SK-N-SH (cell line): ENCODE measurements around the gene ADGRG7. TPM values are rescaled to one million over a fixed set of nuclear protein-coding genes. Genes with fewer than 3 reads are reported as not detected.

ENCODE experiments used
- CTCF ChIA-PET: fragments of 300-600, 350-600 bp; formaldehyde crosslinking; extraction: SDS; loops from one replicate; lab custom pipeline; 2021; lab: Yijun Ruan, JAX
- POLR2A ChIA-PET: fragments of 350-600 bp; sonication (Branson Sonifier 250); formaldehyde crosslinking; extraction: SDS; loops from one replicate; lab custom pipeline; 2020; ENCODE audit warnings: antibody characterized with exemption, inconsistent platforms; lab: Yijun Ruan, JAX
- DNase-seq: peaks from one replicate; pipeline ENCODE4 v3.0.0; 2012
- H2AFZ ChIP-seq: fragments of 200-600 bp; sonication (generic); 2 replicates; pipeline ENCODE4 v1.8.1; 2016; ENCODE audit warnings: antibody characterized with exemption, mild to moderate bottlenecking, low read depth
- H3F3A ChIP-seq: fragments of 200-600 bp; sonication (generic); replicated peaks from 2 replicates; pipeline ENCODE3; 2016; ENCODE audit warnings: antibody characterized with exemption, mild to moderate bottlenecking; ENCODE audit not compliant: insufficient read depth
- H3K27ac ChIP-seq, 2 experiments: fragments of 200-500 bp in 1 of 2; fragments of 200-600 bp in 1 of 2; sonication (Bioruptor generic) in 1 of 2; sonication (generic), shearing (Covaris generic) in 1 of 2; 2 replicates each; pipeline versions ENCODE4 v1.5.1 to v1.6.1; 2014 to 2016; ENCODE audit warnings: low read depth in 2 of 2, inconsistent platforms in 1 of 2, low read length in 1 of 2, mild to moderate bottlenecking in 1 of 2, mixed read lengths in 1 of 2
- H3K27me3 ChIP-seq: fragments of 200-600 bp; sonication (generic), shearing (Covaris generic); 2 replicates; pipeline ENCODE4 v1.6.1; 2016; ENCODE audit warnings: mixed run types; ENCODE audit not compliant: insufficient read depth
- H3K36me3 ChIP-seq, 2 experiments: fragments of 200-500 bp in 1 of 2; fragments of 200-600 bp in 1 of 2; sonication (Bioruptor generic) in 1 of 2; sonication (generic) in 1 of 2; replicated peaks in 1 of 2; 2 replicates each; pipeline versions ENCODE3 to v1.5.1; 2014 to 2016; ENCODE audit warnings: low read length in 1 of 2, mild to moderate bottlenecking in 1 of 2; ENCODE audit not compliant: insufficient read depth in 2 of 2, control insufficient read depth in 1 of 2
- H3K4me1 ChIP-seq, 2 experiments: fragments of 200-500 bp in 1 of 2; fragments of 200-600 bp in 1 of 2; sonication (Bioruptor generic) in 1 of 2; sonication (generic), shearing (Covaris generic) in 1 of 2; 2 replicates each; pipeline versions ENCODE4 v1.5.1 to v1.6.1; 2014 to 2016; ENCODE audit warnings: low read depth in 1 of 2, low read length in 1 of 2, mixed run types in 1 of 2; ENCODE audit not compliant: insufficient read depth in 2 of 2, control insufficient read depth in 1 of 2
- H3K4me2 ChIP-seq: fragments of 200-600 bp; sonication (generic), shearing (Covaris generic); 2 replicates; pipeline ENCODE4 v1.6.1; 2017; ENCODE audit warnings: mixed run types
- H3K4me3 ChIP-seq, 2 experiments: fragments of 200-500 bp in 1 of 2; fragments of 200-600 bp in 1 of 2; sonication (Bioruptor generic) in 1 of 2; sonication (generic), shearing (Covaris generic) in 1 of 2; 2 replicates each; pipeline versions ENCODE4 v1.5.1 to v1.8.1; 2014 to 2016; ENCODE audit warnings: low read depth in 2 of 2, inconsistent platforms in 1 of 2, low read length in 1 of 2, mild to moderate bottlenecking in 1 of 2, mixed read lengths in 1 of 2, moderate library complexity in 1 of 2
- H3K79me2 ChIP-seq: fragments of 200-600 bp; sonication (generic); 2 replicates; pipeline ENCODE4 v1.8.1; 2017; ENCODE audit warnings: mild to moderate bottlenecking; ENCODE audit not compliant: insufficient read depth
- H3K9ac ChIP-seq: fragments of 200-600 bp; sonication (generic); 2 replicates; pipeline ENCODE4 v1.6.1; 2017; ENCODE audit warnings: mixed run types
- H3K9me2 ChIP-seq: fragments of 200-600 bp; sonication (generic); 2 replicates; pipeline ENCODE4 v1.6.1; 2017; ENCODE audit warnings: mixed run types
- H3K9me3 ChIP-seq: fragments of 200-600 bp; sonication (generic); 2 replicates; pipeline ENCODE4 v1.6.1; 2017; ENCODE audit warnings: mixed run types, mild to moderate bottlenecking, moderate library complexity
- H4K20me1 ChIP-seq: fragments of 200-600 bp; sonication (generic); 2 replicates; pipeline ENCODE4 v1.6.1; 2017; ENCODE audit warnings: mild to moderate bottlenecking, mixed run types; ENCODE audit not compliant: insufficient read depth
- CHD2 ChIP-seq: fragments of 150-350 bp; IDR thresholded peaks from 2 replicates; pipeline ENCODE4 v1.6.1; 2018; ENCODE audit warnings: low read length; ENCODE audit not compliant: partially characterized antibody
- CTCF ChIP-seq: fragments of 200-600 bp; sonication (generic); IDR thresholded peaks from 2 replicates; pipeline ENCODE4 v1.6.1; 2017; ENCODE audit warnings: antibody characterized with exemption, mild to moderate bottlenecking, moderate library complexity
- ELF1 ChIP-seq: IDR thresholded peaks from 2 replicates; pipeline ENCODE4 v1.4.0; 2012
- EP300 ChIP-seq, 2 experiments: IDR thresholded peaks; 2 replicates each; pipeline versions ENCODE4 v1.4.0 to v1.6.1; 2012; ENCODE audit warnings: borderline replicate concordance in 1 of 2, low read depth in 1 of 2, low read length in 1 of 2
- EZH2phosphoT487 ChIP-seq: fragments of 200-600 bp; sonication (generic); IDR thresholded peaks from 2 replicates; pipeline ENCODE4 v1.6.1; 2017; ENCODE audit warnings: low read depth, mixed run types, mild to moderate bottlenecking, antibody characterized with exemption, moderate library complexity, borderline replicate concordance
- FOXM1 ChIP-seq: IDR thresholded peaks from 2 replicates; pipeline ENCODE4 v1.4.0; 2012; ENCODE audit warnings: low read depth, mild to moderate bottlenecking
- GATA2 ChIP-seq: sonication (generic); formaldehyde crosslinking; IDR thresholded peaks from 2 replicates; pipeline ENCODE4 v1.5.0; 2020; ENCODE audit warnings: mild to moderate bottlenecking, missing genetic modification reagents
- IRF3 ChIP-seq: fragments of 150-350 bp; IDR thresholded peaks from 2 replicates; pipeline ENCODE4 v1.6.1; 2016; ENCODE audit warnings: mild to moderate bottlenecking, low read depth, low read length
- JUND ChIP-seq: IDR thresholded peaks from 2 replicates; pipeline ENCODE4 v1.4.0; 2012
- MAX ChIP-seq: IDR thresholded peaks from 2 replicates; pipeline ENCODE4 v1.4.0; 2012; ENCODE audit warnings: low read depth
- NFIC ChIP-seq: IDR thresholded peaks from 2 replicates; pipeline ENCODE4 v1.4.0; 2012; ENCODE audit warnings: borderline replicate concordance
- PBX3 ChIP-seq: IDR thresholded peaks from 2 replicates; pipeline ENCODE4; 2012
- RAD21 ChIP-seq: IDR thresholded peaks from 2 replicates; pipeline ENCODE4 v1.6.1; 2012; ENCODE audit warnings: mild to moderate bottlenecking, low read length
- RCOR1 ChIP-seq: fragments of 150-350 bp; IDR thresholded peaks from 2 replicates; pipeline ENCODE4 v1.6.1; 2017; ENCODE audit warnings: antibody characterized with exemption, low read length
- RXRA ChIP-seq: IDR thresholded peaks from 2 replicates; pipeline ENCODE4 v1.4.0; 2012; ENCODE audit warnings: low read depth, mild to moderate bottlenecking, borderline replicate concordance
- TCF12 ChIP-seq: IDR thresholded peaks from 2 replicates; pipeline ENCODE4 v1.4.0; 2012
- ZBTB33 ChIP-seq: IDR thresholded peaks from 2 replicates; pipeline ENCODE4 v1.4.0; 2012; ENCODE audit warnings: low read depth, borderline replicate concordance
- polyA plus RNA-seq, 3 experiments: library from polyadenylated mRNA; depleted of rRNA; stranded (reverse); fragments of >200 nt; gene quantifications; 2 replicates each; pipeline ENCODE4 v1.2.3, GENCODE V29; 2012
- TF ChIP-seq, protein P1 (sequence below): IDR thresholded peaks from 2 replicates; pipeline ENCODE4 v1.6.1; 2012; ENCODE audit warnings: mild to moderate bottlenecking, low read depth, low read length, moderate library complexity

The ADGRG7 gene
- polyA plus RNA-seq, 1 of the 3 experiments (the other 2 are of a cell fraction) = not detected

GRCh38 chr3:100606894-100607512, 2.4 kb upstream of the ADGRG7 start:
- no peak overlapping the region for H3K4me3 ChIP-seq
- H3K4me1 ChIP-seq = no peaks in the 10 kb centered on the region; a peak in 3 of 4 replicates
- ChIA-PET CTCF (no interaction called here), POLR2A (no interaction called here)
- no peak for DNase-seq
- 0 out of 2 replicates have a peak, but pooled peaks cover 11% of the 10 kb centered on the region for H3K27me3 ChIP-seq
- H3K9me3 ChIP-seq = no peaks in the 10 kb centered on the region
- H3K9me2 ChIP-seq = no peaks in the 10 kb centered on the region
- TF ChIP-seq FOXM1 (no peak), EP300 (IDR thresholded peaks at IDR 0.05; ENCODE audit: borderline replicate concordance in 1 of 2, low read depth in 1 of 2, low read length in 1 of 2) (no peak), EZH2phosphoT487 (no peak), ELF1 (no peak), PBX3 (no peak), TCF12 (no peak), GATA2 (CRISPR knock-in tag) (no peak), ZBTB33 (no peak), CHD2 (no peak), RCOR1 (no peak), CTCF (no peak), JUND (no peak), IRF3 (no peak), NFIC (no peak), RXRA (no peak), RAD21 (no peak), MAX (no peak)
- TF ChIP-seq, protein P1, sequence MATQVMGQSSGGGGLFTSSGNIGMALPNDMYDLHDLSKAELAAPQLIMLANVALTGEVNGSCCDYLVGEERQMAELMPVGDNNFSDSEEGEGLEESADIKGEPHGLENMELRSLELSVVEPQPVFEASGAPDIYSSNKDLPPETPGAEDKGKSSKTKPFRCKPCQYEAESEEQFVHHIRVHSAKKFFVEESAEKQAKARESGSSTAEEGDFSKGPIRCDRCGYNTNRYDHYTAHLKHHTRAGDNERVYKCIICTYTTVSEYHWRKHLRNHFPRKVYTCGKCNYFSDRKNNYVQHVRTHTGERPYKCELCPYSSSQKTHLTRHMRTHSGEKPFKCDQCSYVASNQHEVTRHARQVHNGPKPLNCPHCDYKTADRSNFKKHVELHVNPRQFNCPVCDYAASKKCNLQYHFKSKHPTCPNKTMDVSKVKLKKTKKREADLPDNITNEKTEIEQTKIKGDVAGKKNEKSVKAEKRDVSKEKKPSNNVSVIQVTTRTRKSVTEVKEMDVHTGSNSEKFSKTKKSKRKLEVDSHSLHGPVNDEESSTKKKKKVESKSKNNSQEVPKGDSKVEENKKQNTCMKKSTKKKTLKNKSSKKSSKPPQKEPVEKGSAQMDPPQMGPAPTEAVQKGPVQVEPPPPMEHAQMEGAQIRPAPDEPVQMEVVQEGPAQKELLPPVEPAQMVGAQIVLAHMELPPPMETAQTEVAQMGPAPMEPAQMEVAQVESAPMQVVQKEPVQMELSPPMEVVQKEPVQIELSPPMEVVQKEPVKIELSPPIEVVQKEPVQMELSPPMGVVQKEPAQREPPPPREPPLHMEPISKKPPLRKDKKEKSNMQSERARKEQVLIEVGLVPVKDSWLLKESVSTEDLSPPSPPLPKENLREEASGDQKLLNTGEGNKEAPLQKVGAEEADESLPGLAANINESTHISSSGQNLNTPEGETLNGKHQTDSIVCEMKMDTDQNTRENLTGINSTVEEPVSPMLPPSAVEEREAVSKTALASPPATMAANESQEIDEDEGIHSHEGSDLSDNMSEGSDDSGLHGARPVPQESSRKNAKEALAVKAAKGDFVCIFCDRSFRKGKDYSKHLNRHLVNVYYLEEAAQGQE = no peak
- TF ChIP-seq, all 33 proteins: peak for 0
- Histone ChIP-seq H3K79me2 (no peaks in the 10 kb centered on the region), H3K36me3 (no peaks in the 10 kb centered on the region), H3K9ac (no peak overlapping the region), H3F3A (peaks cover 5% of the 10 kb centered on the region), H3K27ac (no peak overlapping the region), H4K20me1 (no peaks in the 10 kb centered on the region), H3K4me2 (no peak overlapping the region), H2AFZ (no peak overlapping the region)
